RPMI8226 (cell line): Measurements from ENCODE around the gene NEK11.
A peak's percentile ranks its signal among the peaks of the same experiment; 100 is the strongest.

Experiments used
- DNase-seq: peaks from one replicate; pipeline ENCODE4 v3.0.0-alpha.2; 2015

The NEK11 gene

GRCh38 chr3:131047582-131047981 lies 20.9 kb downstream of the NEK11 start:
- DNase-seq: no peak

GRCh38 chr3:131048030-131048429 lies 21.4 kb downstream of the NEK11 start:
- DNase-seq: no peak

DNA sequence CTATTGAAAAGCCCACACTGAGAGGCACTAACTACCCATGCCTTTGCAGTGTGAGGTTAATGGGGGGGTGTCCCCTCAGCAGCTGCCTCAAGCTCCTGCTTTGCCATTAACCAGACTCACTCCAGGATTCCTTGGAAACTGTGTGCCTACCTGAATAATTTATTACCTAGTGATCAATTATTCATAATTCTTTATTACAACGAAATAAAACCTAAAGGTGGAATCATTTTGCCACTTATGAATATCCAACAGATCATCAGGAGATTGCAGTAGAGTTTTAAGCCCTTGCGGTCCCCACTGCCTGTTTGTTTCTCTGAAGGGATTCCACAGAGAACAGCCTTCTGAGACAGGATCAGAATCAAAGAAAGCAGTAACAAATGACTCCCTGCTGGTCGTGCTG lies 23.3 kb downstream of the NEK11 start:
- DNase-seq: no peak

DNA sequence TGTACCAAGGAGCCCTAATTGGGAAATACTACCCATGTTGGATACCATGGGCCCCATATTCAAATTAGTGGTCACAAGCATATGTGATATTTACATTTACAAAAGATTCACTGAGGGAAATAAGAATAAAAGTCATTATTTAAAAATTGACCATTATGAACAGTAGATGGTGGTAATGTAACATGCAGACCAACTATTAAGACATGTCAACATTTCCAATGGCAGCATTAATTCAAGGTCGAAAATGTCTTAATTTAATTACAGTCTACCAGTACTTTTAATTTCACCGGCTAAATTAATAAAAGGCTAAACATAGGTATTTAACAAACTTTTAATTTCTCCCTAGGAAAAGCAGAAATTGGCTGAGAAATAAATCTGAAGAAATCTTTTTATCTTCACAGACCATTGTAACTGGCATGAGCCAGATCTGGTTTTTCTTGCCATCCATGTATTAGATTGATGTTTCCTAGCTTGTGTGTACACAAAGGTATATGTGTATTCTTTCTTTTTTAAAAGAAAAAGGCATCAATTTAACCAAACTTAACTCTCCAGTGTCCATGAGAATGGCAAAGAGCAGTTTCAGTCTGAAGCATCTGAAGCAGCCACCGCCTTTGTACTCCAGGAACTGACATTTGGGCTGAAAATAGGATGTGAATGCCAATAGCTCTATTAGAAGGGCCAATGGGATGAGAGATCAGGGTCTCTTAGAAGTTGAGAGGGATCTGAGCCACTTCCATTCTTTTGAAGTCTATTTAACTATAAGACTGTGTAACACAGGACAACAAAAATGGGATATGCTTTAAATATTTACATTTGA lies 26.6 kb downstream of the NEK11 start:
- no peak for DNase-seq

DNA sequence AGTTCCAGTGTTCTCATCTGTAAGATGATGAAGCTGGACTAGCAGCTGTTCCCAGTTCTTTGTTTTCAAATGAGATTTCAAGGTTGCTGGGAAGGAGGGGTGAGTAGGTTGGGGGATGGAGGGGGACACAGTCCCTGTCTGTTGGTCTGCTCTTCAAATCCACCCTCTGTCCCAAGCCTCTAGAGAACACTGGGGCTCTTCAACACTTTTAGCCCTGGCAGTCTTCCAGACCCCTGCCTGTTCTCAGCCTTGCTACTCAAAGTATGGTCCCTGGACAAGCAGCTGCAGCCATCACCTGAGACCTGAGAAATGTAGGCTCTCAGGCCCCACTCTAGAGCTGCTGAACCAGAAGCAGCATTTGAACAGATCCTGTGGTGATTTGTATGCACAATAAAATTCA lies 41.3 kb downstream of the NEK11 start:
- DNase-seq: no peak

DNA sequence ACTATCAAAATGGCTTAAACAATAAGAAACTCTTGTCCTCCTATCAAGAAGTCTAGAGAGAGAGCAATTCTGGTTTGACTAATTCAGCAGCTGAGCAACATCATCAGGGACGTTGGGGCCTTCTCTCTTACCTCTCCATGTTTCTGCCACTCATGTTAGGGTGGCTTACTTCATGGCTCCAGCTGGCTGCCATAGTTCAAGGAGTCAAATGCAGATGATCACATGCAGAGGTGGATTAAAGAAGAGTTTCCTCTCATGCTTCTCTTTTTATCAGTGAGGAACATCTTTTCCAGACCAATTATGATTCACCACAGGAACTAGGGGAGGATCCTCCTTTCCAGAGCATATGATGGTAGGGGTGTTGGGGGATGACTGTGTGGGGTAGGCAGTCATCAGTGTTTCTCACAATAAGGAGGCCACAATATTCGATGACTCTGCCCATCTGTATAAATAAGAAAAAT lies 45.5 kb downstream of the NEK11 start:
- DNase-seq: no peak

GRCh38 chr3:131072845-131073244 lies 46.2 kb downstream of the NEK11 start:
- no peak for DNase-seq

- peak; percentile 8 for DNase-seq
Observed at GRCh38 chr3:131075632-131076328, 49.1 kb downstream of the NEK11 start.

GRCh38 chr3:131077904-131078303 lies 51.2 kb downstream of the NEK11 start:
- DNase-seq: no peak

DNA sequence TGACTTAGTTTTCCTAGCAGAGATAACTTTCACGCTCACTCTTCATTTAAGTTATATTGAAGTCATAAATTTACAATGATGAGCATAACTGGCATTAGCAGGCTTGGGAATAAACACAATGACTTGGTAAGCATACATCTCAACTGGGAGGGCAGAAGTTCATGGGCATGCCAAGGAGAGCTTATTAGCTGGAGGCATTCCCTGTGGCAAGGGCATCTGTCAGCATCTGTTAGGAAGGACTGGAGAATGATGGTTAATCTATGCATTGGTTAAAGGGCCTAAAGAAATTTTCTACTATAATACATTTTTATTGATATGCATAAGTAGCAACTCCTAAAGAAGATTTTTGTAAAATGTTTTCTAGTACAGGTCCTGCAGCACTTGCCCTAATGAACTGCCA lies 52.4 kb downstream of the NEK11 start:
- no peak for DNase-seq

DNA sequence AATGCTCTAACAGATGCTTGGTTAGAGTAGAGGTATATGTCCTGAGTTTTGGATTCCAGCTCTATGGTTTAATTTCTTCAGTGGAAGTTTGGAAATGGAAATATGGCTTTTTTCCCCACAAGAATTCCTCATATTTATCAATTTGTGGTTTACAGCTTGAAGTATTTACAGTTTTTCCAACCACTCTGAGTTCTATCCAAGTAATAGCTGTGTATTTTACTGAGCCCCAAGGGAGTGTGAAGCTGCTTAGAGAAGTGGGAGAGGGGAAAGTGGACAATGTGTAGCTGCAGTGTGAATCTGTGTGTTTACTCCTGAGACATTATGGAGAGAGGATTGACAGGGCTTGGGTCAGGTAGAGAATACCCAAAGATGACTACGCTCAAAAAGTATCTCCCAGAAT lies 54.5 kb downstream of the NEK11 start:
- no peak for DNase-seq

DNA sequence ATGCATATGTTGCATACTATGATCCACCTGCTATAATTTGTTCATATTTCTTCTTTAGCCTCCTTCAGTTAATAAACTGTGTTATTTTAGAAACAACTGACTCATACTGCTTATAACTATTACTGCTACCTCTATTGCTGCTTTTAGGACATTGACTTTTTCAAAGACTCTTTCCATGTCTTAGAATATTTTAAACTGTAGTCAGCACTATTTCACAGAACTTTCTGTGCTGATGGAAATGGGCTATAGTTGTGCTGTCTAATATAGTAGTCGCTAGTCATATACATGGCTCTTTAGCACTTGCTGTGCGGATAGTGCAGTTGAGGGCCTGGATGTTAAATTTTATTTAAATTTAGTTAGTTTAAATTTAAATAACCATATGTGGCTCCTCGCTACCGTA lies 55.6 kb downstream of the NEK11 start:
- no peak for DNase-seq

DNA sequence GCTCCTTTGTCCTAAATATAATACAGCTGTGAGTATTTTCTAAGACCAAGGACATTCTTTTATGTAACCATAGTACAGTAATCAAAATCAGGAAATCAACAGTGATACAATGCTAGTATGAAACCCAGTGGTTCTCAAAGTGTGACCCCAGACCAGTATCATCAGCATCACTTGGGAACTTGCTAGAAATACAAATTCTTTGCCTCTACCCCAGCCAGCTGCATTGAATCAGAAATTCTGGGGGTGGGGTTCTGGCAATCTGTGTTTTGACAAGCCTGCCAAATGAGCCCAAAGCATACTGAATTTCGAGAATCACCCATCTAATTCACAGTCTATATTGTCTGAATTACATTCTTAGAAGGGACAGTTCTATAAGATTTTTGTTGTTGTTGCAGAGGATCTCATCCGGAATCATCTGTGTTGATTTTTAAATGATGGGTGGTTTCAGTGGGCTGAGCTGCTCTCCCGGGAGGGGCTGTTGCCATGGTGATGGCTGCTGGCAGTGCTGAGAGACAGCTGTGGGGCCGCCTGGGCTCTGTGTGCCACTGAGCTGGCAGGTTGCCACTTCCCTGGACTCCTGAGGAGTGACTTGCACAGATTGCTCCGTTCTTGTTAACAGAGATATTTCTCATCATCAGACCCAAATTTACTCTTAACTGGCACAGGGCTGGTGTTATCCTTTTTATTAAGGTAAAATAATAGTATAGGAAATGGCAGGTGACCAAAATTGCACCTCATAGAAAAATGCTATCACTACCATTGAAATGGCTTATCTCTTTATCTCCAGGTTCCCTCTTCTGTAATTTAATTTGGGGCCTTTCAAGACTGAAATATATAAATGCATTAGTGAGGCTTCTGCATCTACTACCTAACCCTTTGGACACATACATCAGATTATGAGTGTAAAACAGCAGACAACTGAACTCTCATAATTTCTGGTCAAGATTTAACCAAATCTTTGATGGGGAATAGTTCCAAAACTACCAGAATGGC lies 56.5 kb downstream of the NEK11 start:
- peak; percentile 79 for DNase-seq

GRCh38 chr3:131091768-131092167 lies 65.1 kb downstream of the NEK11 start:
- no peak for DNase-seq

- no peak for DNase-seq
Observed at GRCh38 chr3:131107637-131108433, 81.2 kb downstream of the NEK11 start.

- no peak for DNase-seq
Observed at GRCh38 chr3:131109156-131109555, 82.5 kb downstream of the NEK11 start.

DNA sequence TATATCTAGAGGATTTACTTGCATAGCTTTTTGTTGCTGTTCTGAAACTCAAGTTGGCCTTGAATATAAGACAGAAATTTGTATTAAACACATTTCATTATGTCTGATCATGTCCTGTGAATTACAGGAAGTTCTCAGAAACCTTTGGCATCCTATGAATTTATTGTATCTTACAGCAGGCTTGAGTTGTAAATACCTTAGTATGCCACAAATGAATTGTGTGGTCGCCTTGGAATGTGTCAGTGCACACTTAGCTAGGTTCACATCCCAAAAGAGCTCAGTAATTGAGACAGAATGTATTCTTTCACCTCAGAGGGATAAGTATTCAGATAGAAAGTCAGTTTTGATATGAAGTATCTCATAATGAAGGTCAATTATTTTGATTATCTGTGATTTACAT lies 83.4 kb downstream of the NEK11 start:
- DNase-seq: no peak

GRCh38 chr3:131114256-131114655 lies 87.6 kb downstream of the NEK11 start:
- DNase-seq: no peak

- DNase-seq: no peak
Observed at GRCh38 chr3:131125684-131126083, 99.0 kb downstream of the NEK11 start.

DNA sequence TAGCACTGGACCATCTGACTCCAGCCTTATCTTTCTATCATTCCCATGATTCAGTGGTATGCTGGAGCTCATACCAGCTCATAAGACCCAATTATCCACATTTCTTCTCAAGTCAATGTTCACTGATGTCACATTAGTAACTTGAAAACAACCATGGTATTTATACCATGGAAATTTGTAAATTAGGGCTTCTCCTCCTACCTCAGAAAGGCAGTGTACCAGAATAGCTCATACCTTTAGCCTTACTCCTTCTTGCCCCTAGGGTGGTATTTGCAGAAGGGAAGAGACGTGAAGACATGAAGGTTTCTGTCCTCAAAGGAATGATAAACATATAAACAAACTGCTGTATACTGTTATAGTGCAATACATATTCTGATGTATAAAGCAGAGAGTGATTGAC lies 114.2 kb downstream of the NEK11 start:
- no peak for DNase-seq

GRCh38 chr3:131141770-131142169 lies 115.1 kb downstream of the NEK11 start:
- no peak for DNase-seq

- DNase-seq: no peak
Observed at GRCh38 chr3:131142580-131142979, 115.9 kb downstream of the NEK11 start.
